Spleen (tissue), 11 donors: Measurements from ENCODE around the gene DNAAF1. TPM values are rescaled to one million over a fixed set of nuclear protein-coding genes. Genes with fewer than 3 reads are reported as not detected.
A peak's percentile ranks its signal among the peaks of the same experiment; 100 is the strongest.

ENCODE experiments used
- DNase-seq: peaks from one replicate; pipeline ENCODE4 v3.0.0-alpha.2; 2020
- H3K27ac ChIP-seq, 8 donors: fragments of 200-600 bp; sonication (generic) in 7 of 8; 1 replicate in 4 of 8; 2 replicates in 4 of 8; pipeline versions ENCODE4 v1.5.0 to v1.8.0; 2016 to 2021; ENCODE audit warnings: inconsistent platforms in 4 of 8, mild to moderate bottlenecking in 4 of 8, moderate library complexity in 1 of 8
- H3K27me3 ChIP-seq, 7 donors: fragments of 200-600 bp; sonication (generic) in 6 of 7; replicated peaks in 1 of 7; 1 replicate in 4 of 7; 2 replicates in 3 of 7; pipeline versions ENCODE4 v1.5.0 to v1.8.0; 2016 to 2021; ENCODE audit warnings: inconsistent platforms in 3 of 7, mild to moderate bottlenecking in 1 of 7
- H3K36me3 ChIP-seq, 6 donors: fragments of 200-600 bp; sonication (generic) in 5 of 6; 1 replicate in 4 of 6; 2 replicates in 2 of 6; pipeline versions ENCODE4 v1.5.0 to v1.8.0; 2016 to 2021; ENCODE audit warnings: inconsistent platforms in 2 of 6
- H3K4me1 ChIP-seq, 6 donors: fragments of 200-600 bp; sonication (generic) in 5 of 6; 1 replicate in 3 of 6; 2 replicates in 3 of 6; pipeline versions ENCODE4 v1.5.0 to v1.8.0; 2016 to 2021; ENCODE audit warnings: inconsistent platforms in 3 of 6
- H3K4me3 ChIP-seq, 8 donors: fragments of 200-600 bp; sonication (generic) in 7 of 8; 1 replicate in 4 of 8; 2 replicates in 4 of 8; pipeline versions ENCODE4 v1.5.0 to v1.8.0; 2016 to 2021; ENCODE audit warnings: inconsistent platforms in 4 of 8, mild to moderate bottlenecking in 4 of 8, moderate library complexity in 2 of 8
- H3K9me3 ChIP-seq, 8 donors: fragments of 200-600 bp; sonication (generic) in 7 of 8; 1 replicate in 4 of 8; 2 replicates in 4 of 8; pipeline versions ENCODE4 v1.5.0 to v1.8.0; 2016 to 2021; ENCODE audit warnings: inconsistent platforms in 4 of 8
- POLR2A ChIP-seq, 3 donors: fragments of 450-650 bp; IDR thresholded peaks; one replicate each; pipeline ENCODE4 v1.5.1; 2017; ENCODE audit warnings: antibody characterized with exemption in 3 of 3, mild to moderate bottlenecking in 1 of 3
- POLR2AphosphoS5 ChIP-seq, 3 donors: sonication (generic); formaldehyde crosslinking; IDR thresholded peaks; one replicate each; pipeline ENCODE4 v1.5.1; 2017; ENCODE audit warnings: antibody characterized with exemption in 3 of 3
- WGBS, 5 donors: extraction: QIAGEN DNeasy Blood & Tissue Kit in 3 of 5; methylation state at CpG; one replicate each; pipeline versions ENCODE4 v1.1.5 to v1.1.7; 2013 to 2018; 5-methylcytosine and 5-hydroxymethylcytosine counted together
- intact Hi-C: fragments of 100-400 bp; cut with DNase I; formaldehyde crosslinking; loops from one replicate; pipeline ENCODE4 v1.15.0; 2023; ENCODE audit warnings: low total_unique reads
- polyA plus RNA-seq, 3 donors: library from polyadenylated mRNA; stranded (reverse); fragments of 200-250 nt; gene quantifications; one replicate each; pipeline ENCODE4 v1.2.1, GENCODE V29; 2013
- total RNA-seq, 7 donors: library from RNA; depleted of rRNA in 3 of 7; stranded (reverse); fragments of >200 nt in 3 of 7; fragmentation: NEBNext Ultra II Directional in 4 of 7; extraction: Animal tissue kit (Norgen Biotek cat#: 25700) in 4 of 7; gene quantifications; one replicate each; pipeline versions ENCODE4 v1.1.0 to v1.2.1, GENCODE V29; 2016 to 2021
- TF ChIP-seq, protein P1 (sequence below), 11 experiments: fragments of 200-600 bp in 7 of 11; fragments of 450-650 bp in 4 of 11; sonication (generic) in 4 of 11; IDR thresholded peaks in 8 of 11; conservative IDR thresholded peaks in 3 of 11; 1 replicate in 7 of 11; 2 replicates in 4 of 11; pipeline versions ENCODE4 v1.4.0 to v1.8.0; 2016 to 2021; ENCODE audit warnings: antibody characterized with exemption in 11 of 11, inconsistent platforms in 4 of 11, mild to moderate bottlenecking in 1 of 11
- donor health status: healthy with polysubstance abuse.
- donor health status: DM: no; HTN: no; CAD: no; lungs with moderate emphysema.
- donor health status: DM: no; HTN: no; CAD: no.
- donor health status: Bipolar disorder and iron deficiency.
- donor health status: healthy.
- donor health status: DM: no; HTN: no; CAD: no.
- donor health status: DM: yes; HTN: yes; CAD: no.

The DNAAF1 gene
- total and polyA plus RNA-seq, 10 donors, result 0.20 to 4.3 (median 1.3) TPM; not detected in 1

GRCh38 chr16:84105948-84106740, 39.0 kb upstream of the DNAAF1 start:
- no peak for DNase-seq
- Histone ChIP-seq H3K4me3 (no peak overlapping the region), H3K4me1 (peaks cover 0 to 96% (median 22%) of the 10 kb centered on the region in 6 donors), H3K36me3 (peaks cover 0 to 64% (median 12%) of the 10 kb centered on the region in 6 donors), H3K27me3 (no peaks in the 10 kb centered on the region), H3K9me3 (no peaks in the 10 kb centered on the region), H3K27ac (no peak overlapping the region)
- whole genome bisulfite sequencing, 5 donors, result 87 to 94% (median 91%) methylated on average over 13 of the region's 13 CpGs
- TF ChIP-seq, protein P1, sequence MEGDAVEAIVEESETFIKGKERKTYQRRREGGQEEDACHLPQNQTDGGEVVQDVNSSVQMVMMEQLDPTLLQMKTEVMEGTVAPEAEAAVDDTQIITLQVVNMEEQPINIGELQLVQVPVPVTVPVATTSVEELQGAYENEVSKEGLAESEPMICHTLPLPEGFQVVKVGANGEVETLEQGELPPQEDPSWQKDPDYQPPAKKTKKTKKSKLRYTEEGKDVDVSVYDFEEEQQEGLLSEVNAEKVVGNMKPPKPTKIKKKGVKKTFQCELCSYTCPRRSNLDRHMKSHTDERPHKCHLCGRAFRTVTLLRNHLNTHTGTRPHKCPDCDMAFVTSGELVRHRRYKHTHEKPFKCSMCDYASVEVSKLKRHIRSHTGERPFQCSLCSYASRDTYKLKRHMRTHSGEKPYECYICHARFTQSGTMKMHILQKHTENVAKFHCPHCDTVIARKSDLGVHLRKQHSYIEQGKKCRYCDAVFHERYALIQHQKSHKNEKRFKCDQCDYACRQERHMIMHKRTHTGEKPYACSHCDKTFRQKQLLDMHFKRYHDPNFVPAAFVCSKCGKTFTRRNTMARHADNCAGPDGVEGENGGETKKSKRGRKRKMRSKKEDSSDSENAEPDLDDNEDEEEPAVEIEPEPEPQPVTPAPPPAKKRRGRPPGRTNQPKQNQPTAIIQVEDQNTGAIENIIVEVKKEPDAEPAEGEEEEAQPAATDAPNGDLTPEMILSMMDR (IDR thresholded peaks at IDR 0.05 in 8 of 11, conservative IDR thresholded peaks at IDR 0.05 in 3 of 11), result no peak
- no peak for TF ChIP-seq POLR2AphosphoS5 (IDR thresholded peaks at IDR 0.05)
- TF ChIP-seq POLR2A (IDR thresholded peaks at IDR 0.05), result no peak
- intact Hi-C loops, result no loop called here

DNA sequence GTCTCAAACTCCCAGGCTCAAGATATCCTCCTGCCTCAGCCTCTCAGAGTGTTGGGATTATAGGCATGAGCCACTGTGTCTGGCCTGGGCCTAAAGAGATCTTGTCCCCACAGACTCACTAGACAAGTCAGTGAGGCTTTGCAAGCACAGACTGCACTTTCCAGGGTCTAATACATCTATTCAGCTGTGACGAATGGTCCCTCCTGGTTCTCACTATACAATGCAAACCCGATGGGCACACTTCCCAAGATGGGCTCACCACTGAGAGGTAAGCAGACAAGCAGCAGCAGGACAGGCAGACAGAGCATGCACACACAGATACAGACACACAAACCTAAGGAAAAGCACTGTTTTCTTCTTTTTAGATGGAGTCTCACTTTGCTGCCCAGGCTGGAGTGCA, 37.2 kb upstream of the DNAAF1 start:
- peaks cover 0 to 58% (median 8%) of the 10 kb centered on the region in 6 donors for H3K36me3 ChIP-seq
- DNase-seq, result no peak
- no peak overlapping the region for H3K4me3 ChIP-seq
- 90 to 96% (median 92%) methylated on average over 2 of the region's 2 CpGs for WGBS, 5 donors
- intact Hi-C loops, result no loop called here
- no peaks in the 10 kb centered on the region for H3K9me3 ChIP-seq
- TF ChIP-seq, protein P1 (IDR thresholded peaks at IDR 0.05 in 8 of 11, conservative IDR thresholded peaks at IDR 0.05 in 3 of 11), result no peak
- no peak for TF ChIP-seq POLR2A (IDR thresholded peaks at IDR 0.05)
- TF ChIP-seq POLR2AphosphoS5 (IDR thresholded peaks at IDR 0.05), result no peak
- no peak overlapping the region for H3K27ac ChIP-seq
- peaks cover 0 to 96% (median 28%) of the 10 kb centered on the region in 6 donors for H3K4me1 ChIP-seq
- no peaks in the 10 kb centered on the region for H3K27me3 ChIP-seq

DNA sequence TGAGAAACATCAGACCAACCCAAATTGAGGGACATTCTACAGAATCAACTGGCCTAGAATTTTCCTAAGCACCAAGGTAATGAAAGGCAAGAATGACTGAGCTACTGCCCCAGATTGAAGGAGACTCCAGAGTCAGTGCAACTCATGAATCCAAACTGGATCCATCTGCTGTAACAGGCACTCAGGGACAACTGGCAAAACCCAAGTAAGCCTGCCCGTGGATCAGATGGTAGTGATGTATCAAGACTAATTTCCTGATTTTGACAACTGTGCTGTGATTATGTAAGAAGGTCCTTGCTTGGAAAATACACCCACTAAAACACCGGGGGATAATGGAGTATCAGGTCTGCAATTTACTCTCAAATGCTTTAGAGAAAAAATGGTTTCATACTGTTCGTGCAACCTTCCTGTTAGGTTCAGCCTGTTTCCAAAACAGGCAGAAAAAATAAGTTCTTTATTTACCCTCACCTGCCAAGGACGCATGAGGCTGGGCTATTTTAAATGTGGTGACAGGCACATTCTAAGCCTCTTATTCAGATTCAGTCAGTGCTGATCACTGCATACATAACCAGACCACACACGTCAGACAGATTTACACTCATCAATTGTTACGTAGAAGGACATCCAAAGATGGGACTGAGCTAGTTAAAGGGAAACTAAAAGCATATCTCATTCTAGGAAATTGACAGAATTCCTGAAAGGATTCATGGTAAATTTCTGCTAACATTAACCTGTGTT, 35.3 kb upstream of the DNAAF1 start:
- WGBS, 5 donors, result 55 to 73% (median 61%) methylated on average over 6 of the region's 6 CpGs
- TF ChIP-seq POLR2AphosphoS5 (IDR thresholded peaks at IDR 0.05) (no peak), POLR2A (IDR thresholded peaks at IDR 0.05) (no peak)
- TF ChIP-seq, protein P1 (IDR thresholded peaks at IDR 0.05 in 8 of 11, conservative IDR thresholded peaks at IDR 0.05 in 3 of 11), result no peak
- H3K27me3 ChIP-seq, result no peaks in the 10 kb centered on the region
- intact Hi-C loops, result no loop called here
- peaks cover 5 to 99% (median 42%) of the 10 kb centered on the region in 6 donors for H3K4me1 ChIP-seq
- DNase-seq, result no peak
- peaks cover 0 to 58% (median 8%) of the 10 kb centered on the region in 6 donors for H3K36me3 ChIP-seq
- no peak overlapping the region for H3K4me3 ChIP-seq
- no peaks in the 10 kb centered on the region for H3K9me3 ChIP-seq
- peak overlapping the region in 3 of 8 donors; percentile 16 to 35 (median 19) for H3K27ac ChIP-seq

DNA sequence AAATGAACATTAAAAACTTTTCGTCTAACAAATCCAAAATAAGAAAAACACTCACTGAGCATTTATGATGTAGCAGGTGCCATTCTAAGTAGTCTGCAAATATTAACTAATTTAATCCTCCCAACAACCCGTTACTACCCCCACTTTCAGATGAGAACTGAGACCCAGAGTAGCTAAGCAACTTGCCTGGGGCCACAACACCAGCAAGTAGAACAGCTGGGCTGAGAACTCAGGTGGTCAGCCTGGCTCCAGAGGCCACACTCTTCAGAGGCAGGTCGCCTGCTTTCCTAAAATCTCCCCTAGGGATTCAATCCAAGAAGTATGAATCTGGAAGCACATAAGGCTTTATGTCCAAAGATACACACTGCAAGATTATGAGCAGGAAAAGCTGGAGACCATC, 34.6 kb upstream of the DNAAF1 start:
- no peak overlapping the region for H3K4me3 ChIP-seq
- peaks cover 10 to 99% (median 49%) of the 10 kb centered on the region in 6 donors for H3K4me1 ChIP-seq
- DNase-seq, result no peak
- 73 to 95% (median 92%) methylated on average over 3 of the region's 3 CpGs for WGBS, 5 donors
- intact Hi-C loops, result no loop called here
- H3K27ac ChIP-seq, result peak overlapping the region in 1 of 8 donors; percentile 35
- peaks cover 0 to 52% (median 8%) of the 10 kb centered on the region in 6 donors for H3K36me3 ChIP-seq
- no peaks in the 10 kb centered on the region for H3K9me3 ChIP-seq
- no peaks in the 10 kb centered on the region for H3K27me3 ChIP-seq
- TF ChIP-seq POLR2A (IDR thresholded peaks at IDR 0.05), result no peak
- TF ChIP-seq POLR2AphosphoS5 (IDR thresholded peaks at IDR 0.05), result no peak
- TF ChIP-seq, protein P1 (IDR thresholded peaks at IDR 0.05 in 8 of 11, conservative IDR thresholded peaks at IDR 0.05 in 3 of 11), result no peak
